DMS53 treated with DMSO at 0.1 percent for 48 hours (cell line): ENCODE measurements around the gene FNTB.

Source experiments
- DNase-seq: peaks from one replicate; lab custom pipeline; 2025; ENCODE audit not compliant: unreplicated experiment; lab: John Stamatoyannopoulos, UW

The FNTB gene

DNA sequence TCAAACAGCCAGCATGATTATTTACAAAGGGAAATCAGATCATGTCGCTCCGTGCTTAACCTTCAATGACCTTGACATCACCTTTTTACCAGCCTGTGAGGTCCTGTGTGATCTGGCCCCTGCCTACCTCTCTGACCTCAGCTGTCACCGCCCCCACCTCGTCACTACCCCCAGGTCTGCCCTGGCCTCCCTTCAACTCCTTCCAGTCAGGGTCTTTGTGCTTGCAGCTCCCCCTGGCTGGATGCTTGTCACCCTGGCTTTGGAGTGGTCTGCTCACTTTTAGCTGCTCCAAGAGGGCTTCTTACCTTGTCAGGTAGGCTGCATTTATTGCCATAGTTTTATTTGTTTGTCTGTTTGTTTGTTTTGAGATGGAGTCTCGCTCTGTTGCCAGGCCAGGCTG, 123.8 kb downstream of the FNTB start:
- DNase-seq, result no peak
